Mammary epithelial cell (primary cell): ENCODE results near the gene TCF19.

Source experiments
- EZH2 ChIP-seq: IDR thresholded peaks from 2 replicates; pipeline ENCODE4 v1.6.1; 2012; ENCODE audit warnings: low read length, inconsistent platforms, borderline replicate concordance
- TF ChIP-seq, protein P1 (sequence below), 2 donors: IDR thresholded peaks in 1 of 2; conservative IDR thresholded peaks in 1 of 2; 2 replicates each; pipeline ENCODE4 v1.5.1; 2011 to 2012; ENCODE audit warnings: inconsistent platforms in 2 of 2, low read length in 2 of 2, mild to moderate bottlenecking in 2 of 2, control low read depth in 1 of 2, low read depth in 1 of 2; ENCODE audit not compliant: insufficient read depth in 1 of 2; ENCODE audit errors: extremely low read depth in 1 of 2

DNA sequence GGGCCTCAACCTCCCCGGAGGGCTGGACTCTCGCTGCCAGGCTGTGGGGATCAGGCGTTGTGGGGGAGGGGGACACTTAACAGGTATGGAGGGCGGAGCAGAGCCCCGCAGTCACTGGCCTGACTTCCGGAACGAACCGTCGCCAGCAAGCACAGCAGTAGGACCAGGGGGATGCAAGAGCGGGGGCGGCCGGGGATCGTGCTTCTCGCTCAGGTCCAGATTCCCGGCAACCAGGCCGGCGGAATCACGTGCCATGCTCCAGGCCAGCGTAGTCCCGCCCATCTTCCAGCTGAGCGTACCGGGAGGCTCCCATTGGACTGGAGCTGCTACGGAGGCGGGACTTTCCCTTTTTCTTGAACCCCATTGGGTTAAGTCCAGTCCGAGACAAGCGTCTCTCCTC lies 22.1 kb downstream of the TCF19 start:
- TF ChIP-seq EZH2, result no peak
- TF ChIP-seq, protein P1, sequence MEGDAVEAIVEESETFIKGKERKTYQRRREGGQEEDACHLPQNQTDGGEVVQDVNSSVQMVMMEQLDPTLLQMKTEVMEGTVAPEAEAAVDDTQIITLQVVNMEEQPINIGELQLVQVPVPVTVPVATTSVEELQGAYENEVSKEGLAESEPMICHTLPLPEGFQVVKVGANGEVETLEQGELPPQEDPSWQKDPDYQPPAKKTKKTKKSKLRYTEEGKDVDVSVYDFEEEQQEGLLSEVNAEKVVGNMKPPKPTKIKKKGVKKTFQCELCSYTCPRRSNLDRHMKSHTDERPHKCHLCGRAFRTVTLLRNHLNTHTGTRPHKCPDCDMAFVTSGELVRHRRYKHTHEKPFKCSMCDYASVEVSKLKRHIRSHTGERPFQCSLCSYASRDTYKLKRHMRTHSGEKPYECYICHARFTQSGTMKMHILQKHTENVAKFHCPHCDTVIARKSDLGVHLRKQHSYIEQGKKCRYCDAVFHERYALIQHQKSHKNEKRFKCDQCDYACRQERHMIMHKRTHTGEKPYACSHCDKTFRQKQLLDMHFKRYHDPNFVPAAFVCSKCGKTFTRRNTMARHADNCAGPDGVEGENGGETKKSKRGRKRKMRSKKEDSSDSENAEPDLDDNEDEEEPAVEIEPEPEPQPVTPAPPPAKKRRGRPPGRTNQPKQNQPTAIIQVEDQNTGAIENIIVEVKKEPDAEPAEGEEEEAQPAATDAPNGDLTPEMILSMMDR (conservative IDR thresholded peaks at IDR 0.05 in 1 of 2, IDR thresholded peaks at IDR 0.05 in 1 of 2; ENCODE audit: extremely low read depth in 1 of 2, insufficient read depth in 1 of 2, low read depth in 1 of 2, low read length in 2 of 2), result no peak
